Renal cortical epithelial cell (primary cell): Measurements from ENCODE around the gene CRB1. TPM values are rescaled to one million over a fixed set of nuclear protein-coding genes. Genes with fewer than 3 reads are reported as not detected.

Experiments used
- DNase-seq: peaks from one replicate; pipeline ENCODE4 v3.0.0-alpha.2; 2011; ENCODE audit warnings: low read depth
- total RNA-seq: library from RNA; depleted of rRNA; stranded (reverse); fragments of >200 nt; gene quantifications from 2 replicates; pipeline ENCODE4 v1.2.3, GENCODE V29; 2014

The CRB1 gene
- total RNA-seq, 1 donor from 2014 or later, result 0.25 TPM

DNA sequence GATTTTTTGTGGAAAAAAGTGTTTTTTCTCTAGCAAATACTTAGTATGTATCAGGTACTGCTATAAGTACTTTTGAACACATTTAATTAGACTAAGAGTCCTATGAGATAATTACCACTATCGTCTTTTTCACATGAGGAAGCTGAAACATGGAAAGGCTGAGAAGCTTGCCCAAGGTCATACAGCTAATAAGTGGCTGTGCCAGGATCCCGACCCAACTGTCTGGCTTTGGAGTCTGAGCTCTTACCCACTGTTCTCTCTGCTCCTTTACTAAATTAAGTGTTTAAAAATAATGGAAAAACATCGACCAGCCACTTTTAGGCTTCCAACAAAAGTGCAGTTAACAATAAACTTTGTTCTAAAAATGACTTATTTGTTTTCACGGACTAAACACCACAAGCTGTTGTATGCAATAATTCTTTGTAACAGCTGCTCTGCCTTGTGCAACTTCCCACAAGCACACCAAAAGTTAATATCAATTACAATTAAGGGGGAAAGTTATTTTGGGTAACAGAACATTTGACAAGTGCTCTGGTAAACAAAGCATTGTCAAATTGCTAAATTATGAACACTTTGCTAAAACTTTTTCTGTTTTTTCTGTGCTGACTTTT is 75.7 kb downstream of the CRB1 start:
- no peak for DNase-seq

GRCh38 chr1:197351821-197352440 is 83.9 kb downstream of the CRB1 start:
- no peak for DNase-seq

DNA sequence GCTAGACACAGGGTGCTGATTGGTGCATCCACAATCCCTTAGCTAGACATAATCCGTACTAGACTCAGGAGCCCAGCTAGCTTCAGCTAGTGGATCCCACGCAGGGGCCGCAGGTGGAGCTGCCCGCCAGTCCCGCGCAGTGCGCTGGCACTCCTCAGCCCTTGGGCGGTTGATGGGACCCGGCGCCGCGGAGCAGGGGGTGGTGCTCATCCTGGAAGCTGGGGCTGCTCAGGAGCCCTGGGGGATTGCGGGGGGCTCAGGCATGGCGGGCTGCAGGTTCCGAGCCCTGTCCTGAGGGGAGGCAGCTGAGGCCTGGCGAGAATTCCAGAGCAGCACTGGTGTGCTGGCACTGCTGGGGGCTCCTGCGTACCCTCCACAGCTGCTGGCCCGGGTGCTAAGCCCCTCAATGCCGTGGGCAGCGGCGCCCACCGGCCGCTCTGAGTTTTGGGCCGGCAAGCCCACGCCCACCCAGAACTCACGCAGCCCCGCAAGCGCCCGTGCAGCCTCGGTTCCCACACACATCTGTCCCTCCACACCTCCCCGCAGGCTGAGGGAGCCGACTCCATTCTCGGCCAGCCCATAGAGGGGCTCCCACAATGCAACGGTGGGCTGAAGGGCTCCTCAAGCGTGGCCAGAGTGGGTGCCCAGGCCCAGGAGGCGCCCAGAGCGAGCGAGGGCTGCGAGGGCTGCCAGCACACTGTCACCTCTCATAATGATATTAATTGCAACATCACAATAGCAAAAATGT is 87.4 kb downstream of the CRB1 start:
- no peak for DNase-seq

DNA sequence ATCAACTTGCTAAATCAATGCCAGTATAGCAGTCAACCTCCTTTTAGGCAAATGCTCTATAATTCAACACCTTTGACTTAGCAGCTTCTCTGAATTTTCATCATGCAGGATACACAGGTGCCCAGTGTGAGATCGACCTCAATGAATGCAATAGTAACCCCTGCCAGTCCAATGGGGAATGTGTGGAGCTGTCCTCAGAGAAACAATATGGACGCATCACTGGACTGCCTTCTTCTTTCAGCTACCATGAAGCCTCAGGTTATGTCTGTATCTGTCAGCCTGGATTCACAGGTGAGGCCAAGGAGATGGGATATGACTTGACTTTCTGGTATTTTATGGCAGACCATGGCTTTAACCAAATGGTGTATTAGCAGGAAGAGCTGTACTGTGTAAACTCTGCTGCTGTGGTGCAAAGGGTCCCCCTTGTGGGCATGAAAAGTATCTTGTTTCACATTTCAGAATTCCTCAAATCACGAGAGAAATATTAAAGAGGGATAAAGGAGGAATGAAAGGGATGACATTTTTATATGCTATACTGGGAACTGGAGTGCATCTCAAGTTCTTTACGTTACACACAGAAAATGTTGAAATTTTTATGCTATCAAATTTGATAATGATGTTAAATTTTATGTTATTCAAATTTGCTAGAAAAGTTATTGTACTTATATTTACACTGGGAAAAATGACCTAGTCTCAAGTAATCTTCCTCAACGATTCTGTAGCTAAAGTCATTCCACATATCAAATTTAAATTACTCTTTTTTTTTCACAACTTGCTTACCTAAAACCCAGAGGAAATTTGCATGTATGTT is 88.9 kb downstream of the CRB1 start:
- peak; percentile 64 for DNase-seq

- DNase-seq, result no peak
Observed at GRCh38 chr1:197358959-197359358, 90.9 kb downstream of the CRB1 start.

- DNase-seq, result no peak
Observed at GRCh38 chr1:197360068-197360467, 92.0 kb downstream of the CRB1 start.

GRCh38 chr1:197362871-197363270 is 94.8 kb downstream of the CRB1 start:
- no peak for DNase-seq

GRCh38 chr1:197363855-197364254 is 95.8 kb downstream of the CRB1 start:
- no peak for DNase-seq

GRCh38 chr1:197366996-197367395 is 98.9 kb downstream of the CRB1 start:
- DNase-seq, result no peak

GRCh38 chr1:197367627-197368026 is 99.6 kb downstream of the CRB1 start:
- no peak for DNase-seq

DNA sequence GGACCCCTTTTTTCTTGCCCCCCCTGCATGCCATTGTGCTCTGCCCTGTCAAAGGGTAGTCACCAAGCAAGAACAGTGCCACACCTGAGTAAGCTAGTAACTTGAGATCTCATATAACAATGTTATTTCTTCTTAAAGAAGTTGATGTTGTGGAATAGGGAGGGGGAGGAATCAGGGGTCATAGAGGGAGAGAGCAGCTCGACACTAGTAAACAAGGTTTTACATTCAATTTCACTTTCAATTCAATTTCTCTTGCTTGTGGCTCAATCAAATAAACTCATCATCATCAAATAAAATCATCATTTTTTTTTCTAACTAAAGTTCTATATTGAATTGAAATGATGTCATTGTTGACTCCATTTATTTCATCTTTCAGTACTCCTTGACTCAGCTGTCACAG is 106.4 kb downstream of the CRB1 start:
- no peak for DNase-seq

DNA sequence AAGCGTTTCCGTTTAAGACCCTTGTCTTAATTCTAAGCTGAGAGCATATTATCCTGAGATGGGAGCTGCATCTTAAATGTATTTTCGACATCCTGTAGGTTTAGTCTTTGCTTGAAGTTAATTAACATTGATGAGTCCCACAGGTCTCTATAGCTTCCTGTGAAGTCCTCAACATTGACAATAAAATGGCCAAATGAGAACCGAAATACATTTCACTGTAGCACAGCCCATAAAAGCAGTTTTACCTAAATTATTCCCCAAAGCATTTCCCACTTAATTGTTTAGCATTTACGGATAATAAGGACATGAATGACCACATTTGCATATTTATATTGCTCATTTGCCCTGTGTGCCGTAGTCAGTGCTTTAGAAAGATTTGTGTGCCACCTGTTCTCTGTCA is 116.4 kb downstream of the CRB1 start:
- DNase-seq, result no peak

- peak; percentile 6 for DNase-seq
Observed at GRCh38 chr1:197388801-197389200, 120.7 kb downstream of the CRB1 start.

GRCh38 chr1:197390856-197391255 is 122.8 kb downstream of the CRB1 start:
- DNase-seq, result peak; percentile 26

DNA sequence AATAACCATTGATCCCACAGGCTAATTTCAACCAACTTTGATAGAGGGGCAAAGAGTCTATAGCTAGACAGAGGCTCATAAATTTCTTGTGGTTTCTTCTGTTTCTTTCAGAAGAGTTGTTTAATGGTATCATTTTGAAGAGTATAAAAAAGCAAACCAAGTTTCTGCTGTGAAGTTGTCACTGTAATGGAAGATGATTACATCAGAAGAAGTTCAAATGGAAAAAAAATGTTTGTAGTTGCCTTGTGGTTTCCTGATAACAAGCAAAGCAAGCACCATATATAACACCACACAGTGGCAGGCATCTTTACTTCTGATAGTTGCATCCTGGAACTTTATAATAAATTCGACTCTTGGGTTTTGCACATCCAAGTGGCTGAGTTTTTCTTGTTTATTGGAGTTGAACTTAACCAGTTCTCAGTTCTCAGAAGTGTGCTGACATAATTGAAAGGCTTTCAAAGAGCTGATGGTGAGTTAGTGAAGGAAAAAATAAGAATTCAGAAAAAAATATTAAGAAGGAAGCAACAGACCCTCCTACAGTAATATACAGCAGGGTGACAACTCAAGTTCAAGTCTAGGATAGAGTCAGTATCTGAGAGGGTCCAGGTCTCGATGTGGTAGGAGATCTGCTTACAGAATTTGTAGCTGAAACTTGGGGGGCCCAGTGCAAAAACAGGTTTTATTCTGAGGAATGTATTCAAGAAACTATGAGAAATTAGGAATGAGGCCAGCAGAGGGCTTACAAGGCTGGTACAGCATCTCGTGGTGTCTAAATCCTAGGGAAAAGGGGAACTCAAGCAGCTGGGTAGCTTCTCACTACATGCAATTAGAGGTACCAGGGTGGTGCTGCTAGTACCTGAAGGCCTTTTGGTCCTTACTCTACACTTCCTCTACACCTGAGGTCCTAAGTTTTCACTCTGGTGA is 123.5 kb downstream of the CRB1 start:
- no peak for DNase-seq

DNA sequence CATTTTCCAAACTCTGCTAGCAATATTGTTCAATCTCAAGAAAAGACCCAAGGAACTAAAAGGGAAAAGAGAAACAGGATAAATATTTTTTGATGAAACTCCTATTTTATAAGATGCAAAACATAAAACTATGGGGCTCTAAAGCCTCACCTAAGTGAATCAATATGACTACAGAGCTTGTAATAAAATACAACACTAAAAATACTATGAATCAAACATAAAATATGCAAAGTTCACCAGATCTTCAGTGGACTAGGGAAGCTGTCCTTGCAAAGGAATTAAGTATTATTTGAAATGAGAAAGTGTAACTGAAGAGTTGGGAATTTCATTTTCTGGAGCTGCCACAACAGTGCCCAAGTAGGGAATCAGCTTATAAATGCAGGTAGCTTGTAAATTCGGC is 124.5 kb downstream of the CRB1 start:
- DNase-seq, result no peak

DNA sequence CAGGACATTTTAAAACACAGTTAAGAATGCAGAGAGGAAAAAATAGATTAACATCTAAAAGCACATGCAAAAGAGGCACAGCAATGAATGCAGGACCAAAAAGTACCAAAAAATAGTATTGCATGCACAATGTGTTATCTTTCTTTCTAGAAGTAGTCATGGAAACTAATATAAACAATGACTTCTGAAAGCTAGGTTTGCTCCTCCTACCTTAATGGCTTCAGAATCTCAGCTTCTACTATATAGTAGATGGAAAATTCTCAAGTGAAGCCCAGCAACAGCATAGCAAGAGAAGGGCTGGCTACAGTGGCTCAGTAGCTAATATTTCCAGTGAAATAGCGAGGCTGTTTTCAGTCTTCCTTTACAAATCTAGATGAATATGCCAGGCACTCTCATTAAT is 125.1 kb downstream of the CRB1 start:
- no peak for DNase-seq

DNA sequence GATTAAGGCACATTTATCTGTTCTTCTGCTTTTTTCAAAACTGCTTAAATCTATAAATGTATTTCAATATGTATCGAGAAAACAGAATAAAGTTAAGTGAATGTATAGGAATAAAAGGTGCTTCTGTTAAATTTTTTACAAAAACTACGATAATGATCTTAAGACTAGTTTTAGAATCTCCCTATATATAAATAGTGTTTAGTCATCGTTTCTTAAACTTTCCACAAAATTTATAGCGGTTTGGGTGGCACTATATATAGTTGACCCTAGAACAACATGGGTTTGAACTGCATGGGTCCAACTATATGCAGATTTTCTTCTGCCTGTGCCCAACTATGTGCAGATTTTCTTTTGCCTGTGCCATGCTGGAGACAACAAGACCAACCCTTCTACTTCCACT is 125.7 kb downstream of the CRB1 start:
- no peak for DNase-seq

DNA sequence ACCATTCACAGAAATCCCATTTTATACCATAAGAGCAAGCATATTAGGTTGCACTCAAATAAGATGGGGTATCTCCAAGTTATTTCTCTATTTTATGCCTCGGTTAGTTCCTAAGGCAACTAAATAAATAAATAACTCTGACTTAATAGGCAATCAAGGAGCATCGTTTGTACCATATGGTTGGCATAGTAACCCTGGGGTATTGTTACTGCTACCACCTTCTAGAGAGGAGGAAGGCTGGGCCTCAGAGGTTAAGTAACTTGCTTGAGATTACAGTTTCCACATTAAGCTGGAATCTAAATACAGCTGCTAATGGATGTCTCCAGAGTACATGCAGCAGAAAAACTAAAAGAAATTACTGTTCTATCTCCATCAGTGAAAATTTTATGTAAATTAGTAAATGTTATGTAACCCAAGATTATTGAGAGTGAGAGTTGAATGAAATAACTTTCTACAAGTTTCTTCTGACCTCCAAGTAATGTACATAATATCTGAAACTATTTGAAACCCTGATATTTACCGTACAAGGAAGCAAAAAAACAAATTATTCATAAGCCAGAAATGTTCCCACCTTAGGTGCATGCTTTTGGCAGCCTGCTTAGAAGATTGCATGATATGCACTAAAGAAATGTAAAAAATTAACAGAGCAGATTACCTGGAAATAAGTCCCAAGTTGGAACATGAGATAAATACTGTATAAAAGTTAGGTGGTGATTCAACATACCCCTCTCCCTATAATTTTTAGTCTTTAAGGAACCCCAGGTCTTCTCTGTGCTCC is 127.0 kb downstream of the CRB1 start:
- DNase-seq, result peak; percentile 64

DNA sequence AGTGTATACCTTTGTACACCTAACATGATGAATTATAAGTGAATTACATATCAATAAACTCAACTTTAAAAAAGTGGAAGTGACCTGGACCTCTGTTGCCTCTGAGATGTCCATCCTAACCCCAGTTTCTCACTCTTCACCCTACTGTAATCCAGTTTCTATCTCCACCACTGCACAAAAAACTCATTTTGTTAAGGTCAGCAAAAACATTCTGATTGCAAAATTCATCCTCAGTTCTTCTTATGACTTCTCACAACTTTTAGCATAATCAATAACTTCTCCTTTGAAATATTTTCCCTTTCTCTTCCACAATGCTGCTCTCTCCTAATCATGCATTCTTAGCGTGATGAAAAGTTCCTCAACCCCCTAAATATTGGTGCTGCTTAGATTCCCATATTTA is 129.8 kb downstream of the CRB1 start:
- no peak for DNase-seq
